GM18498 (cell line): ENCODE data around the gene ADARB2.
"Not testable (repeated sequence)": the region's sequence is repeated elsewhere in the genome, so short reads cannot be mapped to it uniquely, and the experiment has no call there.

Experiments
- ATAC-seq: cut with Tn5 transposase; IDR thresholded peaks from one replicate; pipeline ENCODE4 v1.9.1; 2021; ENCODE audit warnings: mild to moderate bottlenecking, moderate library complexity; ENCODE audit not compliant: unreplicated experiment

The ADARB2 gene

GRCh38 chr10:1416456-1417037 lies 320.8 kb downstream of the ADARB2 start:
- ATAC-seq = no peak

GRCh38 chr10:1414893-1415292 lies 322.4 kb downstream of the ADARB2 start:
- no peak for ATAC-seq

GRCh38 chr10:1414346-1414745 lies 323.0 kb downstream of the ADARB2 start:
- not testable (repeated sequence) for ATAC-seq

- ATAC-seq = no peak
These were observed 323.5 kb downstream of the ADARB2 start for GRCh38 chr10:1413823-1414222.

GRCh38 chr10:1413256-1413655 lies 324.1 kb downstream of the ADARB2 start:
- ATAC-seq = no peak

GRCh38 chr10:1412531-1413189 lies 324.7 kb downstream of the ADARB2 start:
- no peak for ATAC-seq

- ATAC-seq = no peak
These were observed 325.4 kb downstream of the ADARB2 start for GRCh38 chr10:1411956-1412355.

- ATAC-seq = no peak
These were observed 325.9 kb downstream of the ADARB2 start for GRCh38 chr10:1411451-1411850.

GRCh38 chr10:1410469-1411395 lies 326.6 kb downstream of the ADARB2 start:
- ATAC-seq = no peak

- no peak for ATAC-seq
These were observed 327.3 kb downstream of the ADARB2 start for GRCh38 chr10:1410032-1410431.

- ATAC-seq = no peak
These were observed 327.9 kb downstream of the ADARB2 start for GRCh38 chr10:1409392-1409791.

GRCh38 chr10:1408651-1409367 lies 328.5 kb downstream of the ADARB2 start:
- ATAC-seq = no peak

GRCh38 chr10:1406967-1407945 lies 330.1 kb downstream of the ADARB2 start:
- no peak for ATAC-seq

- no peak for ATAC-seq
These were observed 331.0 kb downstream of the ADARB2 start for GRCh38 chr10:1406132-1406966.

- ATAC-seq = no peak
These were observed 332.7 kb downstream of the ADARB2 start for GRCh38 chr10:1404323-1405260.

- no peak for ATAC-seq
These were observed 333.6 kb downstream of the ADARB2 start for GRCh38 chr10:1403508-1404322.
